ENCODE results near the gene AKR1C8. TPM values are rescaled to one million over a fixed set of nuclear protein-coding genes. Genes with fewer than 3 reads are reported as not detected.
A peak's percentile ranks its signal among the peaks of the same experiment; 100 is the strongest.

Gene AKR1C8
- total and polyA plus RNA-seq, 2 of the 13 experiments (the other 11 are each of a cell fraction or from before 2014, with no cell fraction given) = 0.12 TPM; not detected in 1

GRCh38 chr10:5143137-5143536, 41.8 kb downstream of the AKR1C8 start (continued):
- TF ChIP-seq CHD2 (IDR thresholded peaks at IDR 0.05; ENCODE audit: low read depth, low read length) (no peak), ZNF761 (CRISPR knock-in tag; conservative IDR thresholded peaks at IDR 0.05) (no peak), SNAPC2 (CRISPR knock-in tag; IDR thresholded peaks at IDR 0.05) (no peak), ESRRA (CRISPR knock-in tag; IDR thresholded peaks at IDR 0.05; ENCODE audit: low read depth) (no peak), ATF6 (CRISPR knock-in tag; conservative IDR thresholded peaks at IDR 0.05) (no peak), ZBTB10 (CRISPR knock-in tag; IDR thresholded peaks at IDR 0.05; ENCODE audit: borderline replicate concordance) (no peak), ZFX (CRISPR knock-in tag; IDR thresholded peaks at IDR 0.05; ENCODE audit: low read depth) (no peak), PTBP1 (IDR thresholded peaks at IDR 0.05; ENCODE audit: low read depth, low read length, poor library complexity, severe bottlenecking) (no peak), SMAD3 (CRISPR knock-in tag; IDR thresholded peaks at IDR 0.05) (no peak), ZBTB21 (CRISPR knock-in tag; IDR thresholded peaks at IDR 0.05) (no peak), ZNF33A (CRISPR knock-in tag; IDR thresholded peaks at IDR 0.05; ENCODE audit: borderline replicate concordance) (no peak), KLF13 (CRISPR knock-in tag; IDR thresholded peaks at IDR 0.05) (no peak), ZNF362 (CRISPR knock-in tag; IDR thresholded peaks at IDR 0.05; ENCODE audit: borderline replicate concordance) (no peak), EHMT2 (IDR thresholded peaks at IDR 0.05; ENCODE audit: borderline replicate concordance, low read depth, low read length) (peak; percentile 38; the same call in 1 of the 2 replicates), ZNF777 (CRISPR knock-in tag; IDR thresholded peaks at IDR 0.05) (no peak), SMARCC2 (IDR thresholded peaks at IDR 0.05) (no peak), ZNF333 (CRISPR knock-in tag; IDR thresholded peaks at IDR 0.05; ENCODE audit: borderline replicate concordance) (no peak), ARNTL (CRISPR knock-in tag; IDR thresholded peaks at IDR 0.05) (0 out of 2 replicates have a peak, but pooled peaks have one; percentile 36), SALL1 (CRISPR knock-in tag; IDR thresholded peaks at IDR 0.05) (peak; percentile 54; the same call in 1 of the 2 replicates), KDM5A (IDR thresholded peaks at IDR 0.05; ENCODE audit: borderline replicate concordance, low read length) (no peak), NFYC (CRISPR knock-in tag; IDR thresholded peaks at IDR 0.05) (no peak), TBX3 (IDR thresholded peaks at IDR 0.05; ENCODE audit: borderline replicate concordance) (no peak), MED1 (CRISPR knock-in tag; IDR thresholded peaks at IDR 0.05) (peak; percentile 43; the same call in 1 of the 2 replicates)
- TF ChIP-seq, protein P1, sequence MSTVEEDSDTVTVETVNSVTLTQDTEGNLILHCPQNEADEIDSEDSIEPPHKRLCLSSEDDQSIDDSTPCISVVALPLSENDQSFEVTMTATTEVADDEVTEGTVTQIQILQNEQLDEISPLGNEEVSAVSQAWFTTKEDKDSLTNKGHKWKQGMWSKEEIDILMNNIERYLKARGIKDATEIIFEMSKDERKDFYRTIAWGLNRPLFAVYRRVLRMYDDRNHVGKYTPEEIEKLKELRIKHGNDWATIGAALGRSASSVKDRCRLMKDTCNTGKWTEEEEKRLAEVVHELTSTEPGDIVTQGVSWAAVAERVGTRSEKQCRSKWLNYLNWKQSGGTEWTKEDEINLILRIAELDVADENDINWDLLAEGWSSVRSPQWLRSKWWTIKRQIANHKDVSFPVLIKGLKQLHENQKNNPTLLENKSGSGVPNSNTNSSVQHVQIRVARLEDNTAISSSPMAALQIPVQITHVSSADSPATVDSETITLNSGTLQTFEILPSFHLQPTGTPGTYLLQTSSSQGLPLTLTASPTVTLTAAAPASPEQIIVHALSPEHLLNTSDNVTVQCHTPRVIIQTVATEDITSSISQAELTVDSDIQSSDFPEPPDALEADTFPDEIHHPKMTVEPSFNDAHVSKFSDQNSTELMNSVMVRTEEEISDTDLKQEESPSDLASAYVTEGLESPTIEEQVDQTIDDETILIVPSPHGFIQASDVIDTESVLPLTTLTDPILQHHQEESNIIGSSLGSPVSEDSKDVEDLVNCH (CRISPR knock-in tag; IDR thresholded peaks at IDR 0.05) = no peak

Measured in HepG2 (cell line).